DOHH2 (cell line): ENCODE measurements around the gene IQSEC3.

Source experiments
- H3F3A ChIP-seq: fragments of 200-600 bp; sonication (generic), shearing (Covaris generic); 2 replicates; pipeline ENCODE4 v1.6.0; 2016; ENCODE audit warnings: antibody characterized with exemption, mild to moderate bottlenecking; ENCODE audit not compliant: control insufficient read depth, insufficient read depth
- H3K27ac ChIP-seq: fragments of 200-600 bp; sonication (generic); 2 replicates; pipeline ENCODE4 v1.5.1; 2014; ENCODE audit warnings: low read depth, mild to moderate bottlenecking, low read length, moderate library complexity
- H3K27me3 ChIP-seq: fragments of 200-600 bp; sonication (generic); 2 replicates; pipeline ENCODE4 v1.6.1; 2014; ENCODE audit warnings: mild to moderate bottlenecking, low read length, mixed read lengths; ENCODE audit not compliant: control insufficient read depth
- H3K36me3 ChIP-seq: fragments of 200-600 bp; sonication (generic); 2 replicates; pipeline ENCODE4 v1.6.1; 2014; ENCODE audit warnings: mild to moderate bottlenecking, low read length, moderate library complexity, mixed read lengths; ENCODE audit not compliant: control insufficient read depth
- H3K4me1 ChIP-seq: fragments of 200-600 bp; sonication (generic); 2 replicates; pipeline ENCODE4 v1.6.1; 2014; ENCODE audit warnings: mild to moderate bottlenecking, low read length, mixed read lengths; ENCODE audit not compliant: control insufficient read depth
- H3K4me2 ChIP-seq: fragments of 200-600 bp; sonication (generic); 2 replicates; pipeline ENCODE4 v1.6.0; 2014; ENCODE audit warnings: mild to moderate bottlenecking, low read length, moderate library complexity
- H3K4me3 ChIP-seq: fragments of 200-600 bp; sonication (generic); 2 replicates; pipeline ENCODE4 v1.5.1; 2014; ENCODE audit warnings: mild to moderate bottlenecking, low read length, mixed read lengths
- H3K79me2 ChIP-seq: fragments of 200-600 bp; sonication (generic); 2 replicates; pipeline ENCODE4 v1.6.1; 2014; ENCODE audit warnings: mild to moderate bottlenecking, low read length, mixed read lengths; ENCODE audit not compliant: control insufficient read depth
- H3K9me2 ChIP-seq: fragments of 200-600 bp; sonication (generic); replicated peaks from 2 replicates; pipeline ENCODE4 v1.6.1; 2014; ENCODE audit warnings: mild to moderate bottlenecking, low read length, mixed read lengths; ENCODE audit not compliant: control insufficient read depth
- H3K9me3 ChIP-seq: fragments of 200-600 bp; sonication (generic); 2 replicates; pipeline ENCODE4 v1.6.1; 2014; ENCODE audit warnings: antibody characterized with exemption, low read length, mixed read lengths; ENCODE audit not compliant: control insufficient read depth, insufficient read depth
- H4K20me1 ChIP-seq: fragments of 200-600 bp; sonication (generic); 2 replicates; pipeline ENCODE4 v1.6.0; 2014; ENCODE audit warnings: low read depth, mild to moderate bottlenecking, antibody characterized with exemption, low read length, moderate library complexity; ENCODE audit not compliant: control insufficient read depth, insufficient read depth
- EZH2phosphoT487 ChIP-seq: fragments of 200-600 bp; sonication (generic); IDR thresholded peaks from 2 replicates; pipeline ENCODE4 v1.6.1; 2017; ENCODE audit warnings: borderline replicate concordance, mild to moderate bottlenecking, antibody characterized with exemption, low read length, moderate library complexity, mixed read lengths
- TF ChIP-seq, protein P1 (sequence below): fragments of 200-600 bp; sonication (generic); IDR thresholded peaks from one replicate; pipeline ENCODE4 v1.5.1; 2014; ENCODE audit warnings: antibody characterized with exemption, mild to moderate bottlenecking, low read depth, low read length; ENCODE audit not compliant: poor library complexity, severe bottlenecking

Gene IQSEC3

GRCh38 chr12:98924-99352 is 32.4 kb downstream of the IQSEC3 start:
- Histone ChIP-seq H3K79me2 (no peaks in the 10 kb centered on the region), H3K4me1 (peaks cover 37% of the 10 kb centered on the region), H3K36me3 (no peaks in the 10 kb centered on the region), H3F3A (peaks cover 2% of the 10 kb centered on the region), H3K9me2 (no peaks in the 10 kb centered on the region), H4K20me1 (no peaks in the 10 kb centered on the region), H3K27me3 (no peaks in the 10 kb centered on the region), H3K4me3 (no peak overlapping the region), H3K4me2 (no peak overlapping the region), H3K9me3 (peaks cover 7% of the 10 kb centered on the region), H3K27ac (no peak overlapping the region)
- TF ChIP-seq, protein P1, sequence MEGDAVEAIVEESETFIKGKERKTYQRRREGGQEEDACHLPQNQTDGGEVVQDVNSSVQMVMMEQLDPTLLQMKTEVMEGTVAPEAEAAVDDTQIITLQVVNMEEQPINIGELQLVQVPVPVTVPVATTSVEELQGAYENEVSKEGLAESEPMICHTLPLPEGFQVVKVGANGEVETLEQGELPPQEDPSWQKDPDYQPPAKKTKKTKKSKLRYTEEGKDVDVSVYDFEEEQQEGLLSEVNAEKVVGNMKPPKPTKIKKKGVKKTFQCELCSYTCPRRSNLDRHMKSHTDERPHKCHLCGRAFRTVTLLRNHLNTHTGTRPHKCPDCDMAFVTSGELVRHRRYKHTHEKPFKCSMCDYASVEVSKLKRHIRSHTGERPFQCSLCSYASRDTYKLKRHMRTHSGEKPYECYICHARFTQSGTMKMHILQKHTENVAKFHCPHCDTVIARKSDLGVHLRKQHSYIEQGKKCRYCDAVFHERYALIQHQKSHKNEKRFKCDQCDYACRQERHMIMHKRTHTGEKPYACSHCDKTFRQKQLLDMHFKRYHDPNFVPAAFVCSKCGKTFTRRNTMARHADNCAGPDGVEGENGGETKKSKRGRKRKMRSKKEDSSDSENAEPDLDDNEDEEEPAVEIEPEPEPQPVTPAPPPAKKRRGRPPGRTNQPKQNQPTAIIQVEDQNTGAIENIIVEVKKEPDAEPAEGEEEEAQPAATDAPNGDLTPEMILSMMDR, result no peak
- no peak for TF ChIP-seq EZH2phosphoT487

DNA sequence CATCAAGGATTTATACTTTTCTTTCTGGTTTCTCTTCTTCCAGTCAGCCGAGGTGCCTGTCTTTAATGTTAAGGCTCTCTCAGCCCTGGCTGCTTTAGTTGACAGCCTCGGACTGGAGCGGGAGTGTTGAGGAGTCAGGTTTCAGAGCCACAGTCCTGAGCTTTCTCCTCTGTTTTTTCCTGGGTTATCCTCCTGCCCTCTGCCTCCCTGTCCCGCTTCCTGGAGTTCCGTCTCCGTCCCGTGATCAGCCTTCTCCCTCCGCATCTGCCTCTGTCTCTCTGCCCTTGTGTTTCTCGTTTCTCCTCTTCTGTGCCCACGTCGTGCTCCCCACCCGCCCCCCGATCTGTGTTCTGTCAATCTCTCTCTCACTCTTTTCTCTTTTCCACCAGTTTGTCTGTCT is 33.0 kb downstream of the IQSEC3 start:
- H3K4me3 ChIP-seq, result no peak overlapping the region
- peaks cover 5% of the 10 kb centered on the region for H3F3A ChIP-seq
- peaks cover under 1% of the 10 kb centered on the region; the same call in 1 of the 2 replicates for H3K9me3 ChIP-seq
- no peaks in the 10 kb centered on the region for H3K9me2 ChIP-seq
- no peaks in the 10 kb centered on the region for H3K36me3 ChIP-seq
- no peak overlapping the region for H3K27ac ChIP-seq
- peaks cover 41% of the 10 kb centered on the region for H3K4me1 ChIP-seq
- H3K79me2 ChIP-seq, result no peaks in the 10 kb centered on the region
- no peaks in the 10 kb centered on the region for H4K20me1 ChIP-seq
- no peak overlapping the region for H3K4me2 ChIP-seq
- H3K27me3 ChIP-seq, result no peaks in the 10 kb centered on the region
- TF ChIP-seq, protein P1, result no peak
- TF ChIP-seq EZH2phosphoT487, result no peak

GRCh38 chr12:101969-102878 is 35.7 kb downstream of the IQSEC3 start:
- Histone ChIP-seq H3K4me3 (no peak overlapping the region), H3K4me1 (peaks cover 58% of the 10 kb centered on the region), H3K27ac (no peak overlapping the region), H3K9me2 (no peaks in the 10 kb centered on the region), H3K27me3 (no peaks in the 10 kb centered on the region), H3K4me2 (no peak overlapping the region; the same call in 1 of the 2 replicates), H3F3A (peaks cover 16% of the 10 kb centered on the region), H3K36me3 (no peaks in the 10 kb centered on the region), H4K20me1 (no peaks in the 10 kb centered on the region), H3K9me3 (no peaks in the 10 kb centered on the region), H3K79me2 (no peaks in the 10 kb centered on the region)
- no peak for TF ChIP-seq EZH2phosphoT487
- TF ChIP-seq, protein P1, result no peak
